HT1080 (cell line): Measurements from ENCODE around the gene MED27. TPM values are rescaled to one million over a fixed set of nuclear protein-coding genes. Genes with fewer than 3 reads are reported as not detected.

Source experiments
- DNase-seq: peaks from one replicate; pipeline ENCODE4 v3.0.0-alpha.2; 2015; ENCODE audit warnings: low read depth
- total RNA-seq: library from RNA; depleted of rRNA; stranded (reverse); fragments of >200 nt; shearing (Covaris generic); gene quantifications from 2 replicates; pipeline ENCODE4 v1.2.3, GENCODE V29; 2014

The MED27 gene
- total RNA-seq, 1 experiment from 2014 or later, result 63.5 TPM

DNA sequence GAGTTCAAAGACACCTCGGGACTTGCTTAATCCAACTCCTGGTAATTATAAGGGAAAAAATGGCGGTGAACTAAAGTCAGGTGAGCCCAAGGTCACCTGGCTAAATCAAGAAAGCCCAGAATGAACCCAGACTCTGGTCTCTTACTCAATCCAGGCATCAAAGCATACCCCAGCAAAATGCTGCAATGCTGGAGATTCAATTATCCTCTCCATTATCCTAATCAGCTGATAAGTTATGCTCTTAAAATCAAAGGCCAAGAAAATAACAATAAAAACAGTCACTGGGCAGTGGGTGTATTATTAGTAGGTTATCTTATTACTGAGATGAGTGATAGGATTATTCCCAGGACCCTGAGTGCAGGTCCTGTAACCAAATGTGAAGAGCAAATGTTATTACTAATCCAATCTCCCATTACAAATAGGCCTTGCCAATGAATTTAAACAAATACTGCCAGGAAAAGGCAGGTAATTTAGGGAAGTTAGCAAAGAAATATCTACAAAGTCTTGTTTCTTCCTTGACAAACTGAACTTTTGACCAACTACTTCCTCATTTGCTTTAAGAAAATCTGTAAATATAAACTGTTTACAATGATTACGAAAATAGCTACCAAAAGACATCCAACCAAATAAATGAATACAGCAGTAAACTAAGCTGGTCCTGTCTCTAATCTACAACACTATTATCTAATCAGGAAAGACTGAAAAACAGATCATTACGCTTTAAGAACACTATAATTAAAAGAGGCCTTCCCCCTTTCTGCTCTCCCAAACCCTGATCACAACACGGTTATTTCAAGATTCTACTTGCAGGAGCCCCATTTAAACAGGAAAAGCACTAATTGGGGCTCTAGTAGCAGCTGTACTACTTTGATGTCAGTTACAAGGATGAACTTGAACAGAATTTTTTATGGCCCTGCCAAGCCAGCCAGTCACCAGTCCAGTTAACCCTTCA lies 103.2 kb downstream of the MED27 start:
- no peak for DNase-seq

GRCh38 chr9:131972889-131973288 lies 106.8 kb downstream of the MED27 start:
- no peak for DNase-seq

GRCh38 chr9:131971482-131972074 lies 108.1 kb downstream of the MED27 start:
- DNase-seq, result no peak

DNA sequence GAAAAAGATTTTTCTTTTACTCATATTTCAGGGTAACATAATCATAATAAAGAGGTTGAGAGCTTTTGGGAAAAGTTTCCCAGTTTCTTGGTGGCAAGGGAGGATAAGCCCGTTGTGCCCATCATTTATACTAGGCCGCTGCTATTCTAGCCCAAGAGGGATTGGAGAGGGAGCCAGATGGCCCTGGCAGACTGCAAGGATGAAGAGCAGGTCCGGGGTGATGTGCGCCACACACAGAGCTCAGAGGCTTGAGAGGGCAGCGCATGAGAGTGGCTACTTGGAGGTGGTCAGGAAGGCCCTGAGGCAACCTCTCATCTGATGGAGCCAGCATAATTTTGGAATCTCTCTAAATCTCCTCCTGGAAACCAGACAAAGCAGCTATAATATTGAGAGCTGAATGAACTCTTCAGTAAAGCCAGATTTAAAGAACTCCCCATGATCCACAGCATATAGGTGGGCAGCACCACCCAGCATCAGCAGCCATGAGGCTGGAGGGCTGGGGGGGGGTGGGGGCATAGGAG lies 110.1 kb downstream of the MED27 start:
- no peak for DNase-seq

DNA sequence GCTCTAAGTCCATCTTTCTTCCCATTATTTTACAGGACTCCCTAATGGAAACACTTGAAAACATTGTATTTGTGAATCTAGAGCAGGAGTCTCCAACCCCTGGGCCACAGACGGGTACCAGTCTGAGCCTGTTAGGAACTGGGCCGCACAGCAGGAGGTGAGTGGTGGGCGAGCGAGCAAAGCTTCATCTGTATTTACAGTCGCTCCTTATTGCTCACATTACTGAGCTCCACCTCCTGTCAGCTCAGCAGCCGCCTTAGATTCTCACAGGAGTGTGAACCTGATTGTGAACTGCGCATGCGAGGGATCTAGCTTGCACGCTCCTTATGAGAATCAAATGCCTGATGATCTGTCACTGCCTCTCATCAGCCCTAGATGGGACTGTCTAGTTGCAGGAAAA lies 111.0 kb downstream of the MED27 start:
- no peak for DNase-seq

GRCh38 chr9:131965841-131966240 lies 113.8 kb downstream of the MED27 start:
- DNase-seq, result no peak

- no peak for DNase-seq
Observed at GRCh38 chr9:131965103-131965502, 114.6 kb downstream of the MED27 start.

GRCh38 chr9:131963072-131964030 lies 116.3 kb downstream of the MED27 start:
- no peak for DNase-seq

GRCh38 chr9:131961496-131961880 lies 118.2 kb downstream of the MED27 start:
- no peak for DNase-seq

DNA sequence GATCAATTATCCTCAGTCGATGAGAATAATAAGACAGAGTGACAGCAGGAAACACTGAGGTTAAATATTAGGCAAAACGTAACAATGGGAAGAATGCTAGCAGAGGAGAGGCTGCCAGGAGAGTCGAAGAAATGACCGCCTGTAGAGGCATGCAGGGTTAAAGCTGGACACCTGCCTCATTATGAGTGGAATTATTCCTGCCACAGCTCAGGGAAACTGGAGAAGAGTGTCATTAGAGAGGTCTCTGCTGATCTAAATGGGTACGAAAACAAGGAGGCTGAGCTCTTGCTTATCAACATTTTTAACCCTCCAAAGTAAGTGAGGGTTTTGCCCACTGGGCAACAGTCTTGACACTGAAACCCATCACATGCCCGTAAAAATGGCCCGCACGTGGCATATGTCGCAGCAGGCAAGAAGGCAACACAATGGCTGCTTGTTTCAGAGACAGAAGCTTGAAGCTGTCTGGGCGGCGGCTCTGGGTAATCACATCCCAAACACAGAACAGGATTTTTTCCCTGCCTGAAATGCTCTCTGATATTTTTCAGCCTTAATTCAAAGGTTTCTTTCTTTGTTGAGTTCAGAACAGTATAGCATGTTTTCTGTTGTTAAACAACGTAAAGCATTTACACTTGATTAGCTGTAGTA lies 118.7 kb downstream of the MED27 start:
- DNase-seq, result no peak

DNA sequence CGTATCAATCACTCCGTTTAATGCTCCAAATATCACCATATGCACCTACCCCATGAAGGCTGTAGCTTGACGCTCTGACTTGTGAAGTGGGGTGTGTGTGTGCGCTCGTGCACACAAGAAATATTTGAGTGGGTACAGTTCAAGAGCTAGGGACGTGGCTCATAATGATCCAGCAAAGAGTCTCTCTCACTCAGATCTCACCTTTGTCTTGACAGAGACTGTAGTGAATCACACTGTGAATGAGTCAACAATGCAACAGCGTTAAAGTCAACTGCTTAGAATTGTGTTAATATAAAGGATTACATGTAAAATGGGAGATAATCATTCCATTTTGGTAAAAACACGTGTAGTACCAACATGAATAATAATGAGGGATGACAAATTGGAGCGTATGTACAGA lies 119.4 kb downstream of the MED27 start:
- peak; percentile 4 for DNase-seq

GRCh38 chr9:131959887-131960286 lies 119.8 kb downstream of the MED27 start:
- DNase-seq, result no peak

DNA sequence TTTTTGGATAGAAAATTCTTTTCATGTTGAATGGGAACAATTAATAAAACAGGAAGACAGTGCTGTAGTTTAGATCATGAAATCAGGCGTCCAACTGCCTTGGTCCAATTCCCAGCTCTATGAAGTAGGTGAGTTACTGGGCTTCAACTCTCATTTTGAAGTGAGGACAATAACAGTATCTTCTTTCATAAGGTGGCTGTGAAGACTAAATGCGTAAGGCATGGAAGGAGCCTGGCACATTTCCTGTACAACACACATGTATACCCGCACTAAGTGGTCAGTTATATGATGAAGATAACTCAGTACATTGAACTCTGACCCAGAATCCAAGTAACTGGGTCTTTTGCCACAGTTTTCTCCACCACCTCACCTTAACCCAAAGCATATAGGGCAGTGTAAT lies 120.6 kb downstream of the MED27 start:
- no peak for DNase-seq

- peak; percentile 7 for DNase-seq
Observed at GRCh38 chr9:131954299-131954698, 125.4 kb downstream of the MED27 start.

DNA sequence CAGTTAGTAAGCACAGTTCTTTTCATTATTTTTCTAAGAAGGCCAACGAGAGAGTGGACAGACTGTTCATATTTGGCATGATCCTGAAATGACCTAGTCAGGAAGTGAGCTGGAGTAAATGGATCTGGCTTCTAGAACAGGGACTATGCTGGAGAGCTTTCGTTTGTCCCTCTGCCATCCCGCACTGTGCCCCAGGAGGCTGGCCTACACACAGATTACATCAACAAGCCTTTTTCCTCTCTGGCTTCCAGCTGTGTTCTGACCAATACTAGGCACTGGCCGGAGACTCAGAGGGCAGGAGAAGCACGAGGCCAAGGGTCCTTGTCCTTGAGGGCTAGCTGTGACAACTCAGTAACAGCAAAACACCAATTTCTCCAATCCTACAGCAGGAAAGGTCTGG lies 127.8 kb downstream of the MED27 start:
- DNase-seq, result peak; percentile 6

- no peak for DNase-seq
Observed at GRCh38 chr9:131951155-131951554, 128.5 kb downstream of the MED27 start.

DNA sequence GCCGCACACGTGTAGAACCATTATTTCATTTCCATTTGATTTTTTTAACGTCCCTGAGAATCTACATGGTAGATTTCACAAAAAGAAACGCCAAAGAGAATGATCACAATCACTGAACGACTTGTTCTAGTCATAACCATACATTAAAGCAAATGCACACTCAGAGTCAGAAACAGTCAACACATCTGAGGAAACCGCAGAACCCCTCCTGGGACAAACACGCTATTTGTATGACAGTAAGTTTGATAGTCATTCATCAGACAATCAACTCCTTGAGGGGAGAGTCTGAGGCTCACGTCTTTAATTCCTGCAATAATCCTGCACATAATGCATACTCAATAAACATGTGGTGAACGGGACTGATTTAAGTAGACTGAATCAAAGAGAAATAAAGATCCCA lies 129.2 kb downstream of the MED27 start:
- no peak for DNase-seq

DNA sequence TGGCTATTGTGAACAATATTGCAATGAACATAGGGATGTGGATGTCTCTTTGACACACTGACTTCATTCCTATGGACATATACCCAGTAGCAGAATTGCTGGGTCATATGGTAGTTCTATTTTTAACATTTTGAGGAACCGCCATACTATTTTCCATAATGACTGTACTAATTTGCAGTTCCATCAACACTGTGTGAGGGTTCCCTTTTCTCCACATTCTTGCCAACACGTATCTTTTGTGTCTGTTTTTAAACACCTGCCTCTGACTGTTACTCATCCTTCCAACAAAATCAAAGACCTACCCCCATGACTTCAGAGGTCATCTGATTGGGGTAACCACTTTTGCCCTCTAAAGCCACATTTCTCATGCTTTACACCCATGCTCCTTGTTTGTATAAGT lies 133.5 kb downstream of the MED27 start:
- DNase-seq, result no peak

- no peak for DNase-seq
Observed at GRCh38 chr9:131943351-131943841, 136.3 kb downstream of the MED27 start.

- DNase-seq, result peak; percentile 77
Observed at GRCh38 chr9:131942146-131942720, 137.4 kb downstream of the MED27 start.
